HepG2 (cell line): ENCODE measurements around the gene AKTIP. TPM values are rescaled to one million over a fixed set of nuclear protein-coding genes. Genes with fewer than 3 reads are reported as not detected.

ENCODE experiments used
- GABPB1 ChIP-seq: IDR thresholded peaks from 2 replicates; pipeline ENCODE4 v1.6.1; 2016; ENCODE audit warnings: mild to moderate bottlenecking, missing genetic modification reagents, moderate library complexity, missing compliant biosample characterization
- GLMP ChIP-seq: sonication (generic); formaldehyde crosslinking; IDR thresholded peaks from 2 replicates; pipeline ENCODE4 v1.9.0; 2021; ENCODE audit warnings: missing genetic modification reagents, mild to moderate bottlenecking, borderline replicate concordance
- GTF3A ChIP-seq: sonication (generic); formaldehyde crosslinking; conservative IDR thresholded peaks from 2 replicates; pipeline ENCODE4 v1.4.0; 2020; ENCODE audit warnings: mild to moderate bottlenecking, missing genetic modification reagents
- KAT8 ChIP-seq: IDR thresholded peaks from 2 replicates; pipeline ENCODE4 v1.6.1; 2016; ENCODE audit warnings: missing genetic modification reagents, missing compliant biosample characterization
- KLF15 ChIP-seq: sonication (generic); formaldehyde crosslinking; IDR thresholded peaks from 2 replicates; pipeline ENCODE4 v1.8.1; 2023; ENCODE audit warnings: borderline replicate concordance, mild to moderate bottlenecking, inconsistent platforms, missing genetic modification reagents, mixed read lengths
- KLF16 ChIP-seq, 2 experiments: sonication (generic) in 1 of 2; formaldehyde crosslinking in 1 of 2; IDR thresholded peaks; 2 replicates each; pipeline versions ENCODE4 v1.6.1 to v1.8.0; 2016 to 2023; ENCODE audit warnings: missing genetic modification reagents in 2 of 2, missing compliant biosample characterization in 1 of 2
- MLX ChIP-seq: IDR thresholded peaks from 2 replicates; pipeline ENCODE4 v1.6.1; 2016
- MXD1 ChIP-seq: sonication (generic); formaldehyde crosslinking; IDR thresholded peaks from 2 replicates; pipeline ENCODE4 v1.4.0; 2020; ENCODE audit warnings: mild to moderate bottlenecking, missing genetic modification reagents
- PHF20 ChIP-seq: sonication (generic); formaldehyde crosslinking; IDR thresholded peaks from 2 replicates; pipeline ENCODE4 v1.5.0; 2020; ENCODE audit warnings: mild to moderate bottlenecking, missing genetic modification reagents
- RFXAP ChIP-seq: sonication (generic); formaldehyde crosslinking; IDR thresholded peaks from 2 replicates; pipeline ENCODE4 v1.4.0; 2020; ENCODE audit warnings: missing genetic modification reagents, borderline replicate concordance
- TBP ChIP-seq: sonication (generic); formaldehyde crosslinking; IDR thresholded peaks from 2 replicates; pipeline ENCODE4 v1.5.0; 2020; ENCODE audit warnings: missing genetic modification reagents
- THAP8 ChIP-seq: sonication (generic); formaldehyde crosslinking; IDR thresholded peaks from 2 replicates; pipeline ENCODE4 v1.5.1; 2020; ENCODE audit warnings: missing genetic modification reagents, mild to moderate bottlenecking, borderline replicate concordance
- ZBTB26 ChIP-seq: IDR thresholded peaks from 2 replicates; pipeline ENCODE4 v1.6.1; 2016; ENCODE audit warnings: missing compliant biosample characterization, missing genetic modification reagents, borderline replicate concordance
- ZBTB4 ChIP-seq: sonication (generic); formaldehyde crosslinking; IDR thresholded peaks from 2 replicates; pipeline ENCODE4 v1.4.0; 2020; ENCODE audit warnings: missing genetic modification reagents, mild to moderate bottlenecking, borderline replicate concordance
- ZNF788 ChIP-seq: sonication (generic); formaldehyde crosslinking; IDR thresholded peaks from 2 replicates; pipeline ENCODE4 v1.5.0; 2020; ENCODE audit warnings: mild to moderate bottlenecking, missing genetic modification reagents, borderline replicate concordance
- ZNF816 ChIP-seq: sonication (generic); formaldehyde crosslinking; IDR thresholded peaks from 2 replicates; pipeline ENCODE4 v1.8.0; 2022; ENCODE audit warnings: missing genetic modification reagents, mild to moderate bottlenecking, borderline replicate concordance
- polyA plus RNA-seq, 8 experiments: library from polyadenylated mRNA; depleted of rRNA in 3 of 8; stranded (reverse) in 7 of 8; unstranded in 1 of 8; fragments of >200 nt; fragmentation: Illumina TruSeq in 4 of 8; extraction: Trizol in 4 of 8; gene quantifications; 2 replicates each; pipeline versions ENCODE4 v1.2.1 to v1.2.3, GENCODE V29; 2011 to 2016; ENCODE audit warnings: low read depth in 4 of 8, missing spikeins in 1 of 8, mixed read lengths in 1 of 8; ENCODE audit not compliant: insufficient read depth in 1 of 8
- total RNA-seq, 5 experiments: library from RNA; depleted of rRNA; stranded (reverse); fragments of >200 nt; fragmentation: Illumina TruSeq; extraction: Trizol; gene quantifications; 2 replicates each; pipeline ENCODE4 v1.2.3, GENCODE V29; 2016; ENCODE audit warnings: low read depth in 1 of 5
- TF ChIP-seq, protein P1 (sequence below): sonication (generic); formaldehyde crosslinking; IDR thresholded peaks from 2 replicates; pipeline ENCODE4 v1.4.0; 2020; ENCODE audit warnings: missing genetic modification reagents, low read depth, mild to moderate bottlenecking, borderline replicate concordance

Gene AKTIP
- total and polyA plus RNA-seq, 2 of the 13 experiments (the other 11 are each of a cell fraction or from before 2014, with no cell fraction given): 28.8 to 49.0 TPM

GRCh38 chr16:53502331-53503269 is at the start of gene AKTIP (continued):
- TF ChIP-seq MXD1 (CRISPR knock-in tag): peak; percentile 65
- TF ChIP-seq KAT8 (CRISPR knock-in tag): 0 out of 2 replicates have a peak, but pooled peaks have one; percentile 10
- peak; percentile 61; the same call in 1 of the 2 replicates for TF ChIP-seq PHF20
- TF ChIP-seq RFXAP: 0 out of 2 replicates have a peak, but pooled peaks have one; percentile 48
- no peak for TF ChIP-seq GLMP (CRISPR knock-in tag)
- TF ChIP-seq, protein P1, sequence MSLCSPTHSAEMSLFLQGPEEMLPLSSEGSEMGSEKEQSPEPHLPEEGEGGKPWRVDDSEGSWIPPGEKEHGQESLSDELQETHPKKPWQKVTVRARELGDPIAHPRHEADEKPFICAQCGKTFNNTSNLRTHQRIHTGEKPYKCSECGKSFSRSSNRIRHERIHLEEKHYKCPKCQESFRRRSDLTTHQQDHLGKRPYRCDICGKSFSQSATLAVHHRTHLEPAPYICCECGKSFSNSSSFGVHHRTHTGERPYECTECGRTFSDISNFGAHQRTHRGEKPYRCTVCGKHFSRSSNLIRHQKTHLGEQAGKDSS (CRISPR knock-in tag): peak; percentile 17; the same call in 1 of the 2 replicates
- no peak for TF ChIP-seq TBP
- TF ChIP-seq ZNF788 (CRISPR knock-in tag): peak; percentile 22; the same call in 1 of the 2 replicates
- TF ChIP-seq KLF15 (CRISPR knock-in tag): no peak
- no peak for TF ChIP-seq ZNF816 (CRISPR knock-in tag)
- peak; percentile 21; the same call in 1 of the 2 replicates for TF ChIP-seq ZBTB4 (CRISPR knock-in tag)
- peak; percentile 19 to 25; a peak in 2 of 4 replicates for TF ChIP-seq KLF16 (CRISPR knock-in tag; IDR thresholded peaks at IDR 0.05)
- TF ChIP-seq GABPB1 (CRISPR knock-in tag): peak; percentile 55; the same call in 1 of the 2 replicates
- 0 out of 2 replicates have a peak, but pooled peaks have one; percentile 43 for TF ChIP-seq GTF3A (CRISPR knock-in tag)
- no peak for TF ChIP-seq MLX
- TF ChIP-seq THAP8: no peak
- peak; percentile 34 for TF ChIP-seq ZBTB26 (CRISPR knock-in tag)
